Tibial nerve (tissue), 4 donors: ENCODE measurements around the gene ACP4.

Experiments used
- EP300 ChIP-seq, 2 donors: sonication (generic); formaldehyde crosslinking; IDR thresholded peaks; one replicate each; pipeline ENCODE4 v1.6.1; 2017; ENCODE audit warnings: antibody characterized with exemption in 2 of 2, mild to moderate bottlenecking in 1 of 2
- POLR2A ChIP-seq, 2 donors: fragments of 450-650 bp; IDR thresholded peaks; one replicate each; pipeline ENCODE4 v1.6.1; 2017; ENCODE audit warnings: antibody characterized with exemption in 2 of 2, mild to moderate bottlenecking in 2 of 2, moderate library complexity in 2 of 2
- TF ChIP-seq, protein P1 (sequence below), 5 experiments: fragments of 200-600 bp in 3 of 5; fragments of 450-650 bp in 2 of 5; sonication (generic) in 3 of 5; IDR thresholded peaks; one replicate each; pipeline ENCODE4 v1.5.1; 2016 to 2019; ENCODE audit warnings: antibody characterized with exemption in 5 of 5, mild to moderate bottlenecking in 3 of 5, moderate library complexity in 2 of 5

GRCh38 chr19:50768277-50768676, 21.9 kb upstream of the ACP4 start:
- TF ChIP-seq, protein P1, sequence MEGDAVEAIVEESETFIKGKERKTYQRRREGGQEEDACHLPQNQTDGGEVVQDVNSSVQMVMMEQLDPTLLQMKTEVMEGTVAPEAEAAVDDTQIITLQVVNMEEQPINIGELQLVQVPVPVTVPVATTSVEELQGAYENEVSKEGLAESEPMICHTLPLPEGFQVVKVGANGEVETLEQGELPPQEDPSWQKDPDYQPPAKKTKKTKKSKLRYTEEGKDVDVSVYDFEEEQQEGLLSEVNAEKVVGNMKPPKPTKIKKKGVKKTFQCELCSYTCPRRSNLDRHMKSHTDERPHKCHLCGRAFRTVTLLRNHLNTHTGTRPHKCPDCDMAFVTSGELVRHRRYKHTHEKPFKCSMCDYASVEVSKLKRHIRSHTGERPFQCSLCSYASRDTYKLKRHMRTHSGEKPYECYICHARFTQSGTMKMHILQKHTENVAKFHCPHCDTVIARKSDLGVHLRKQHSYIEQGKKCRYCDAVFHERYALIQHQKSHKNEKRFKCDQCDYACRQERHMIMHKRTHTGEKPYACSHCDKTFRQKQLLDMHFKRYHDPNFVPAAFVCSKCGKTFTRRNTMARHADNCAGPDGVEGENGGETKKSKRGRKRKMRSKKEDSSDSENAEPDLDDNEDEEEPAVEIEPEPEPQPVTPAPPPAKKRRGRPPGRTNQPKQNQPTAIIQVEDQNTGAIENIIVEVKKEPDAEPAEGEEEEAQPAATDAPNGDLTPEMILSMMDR (IDR thresholded peaks at IDR 0.05), result no peak
- TF ChIP-seq EP300 (IDR thresholded peaks at IDR 0.05) (no peak), POLR2A (IDR thresholded peaks at IDR 0.05) (no peak)
